Measurements from ENCODE around the gene ENTPD8.

ENTPD8 gene

GRCh38 chr9:137393176-137394150, 47.7 kb downstream of the ENTPD8 start:
- Histone ChIP-seq H3K27me3 (ENCODE audit: insufficient read depth, insufficient read length) (no peaks in the 10 kb centered on the region), H3K9ac (ENCODE audit: insufficient read length, low read depth) (no peak overlapping the region), H3K9me3 (ENCODE audit: insufficient read depth, low read length) (no peaks in the 10 kb centered on the region), H3K4me3 (ENCODE audit: insufficient read length, low read depth) (no peak overlapping the region), H3K36me3 (ENCODE audit: insufficient read depth, insufficient read length, low read length) (peaks cover 3% of the 10 kb centered on the region), H3K4me1 (ENCODE audit: insufficient read depth, insufficient read length) (peaks cover 14% of the 10 kb centered on the region)
- TF ChIP-seq SUZ12 (IDR thresholded peaks at IDR 0.05; ENCODE audit: extremely low read depth, insufficient read depth, insufficient read length) (no peak), YY1 (IDR thresholded peaks at IDR 0.05; ENCODE audit: insufficient read depth, insufficient read length) (no peak), ZNF274 (IDR thresholded peaks at IDR 0.05; ENCODE audit: low read depth, low read length) (no peak)
- DNase-seq (ENCODE audit: low read depth, low spot score): no peak

GRCh38 chr9:137392232-137393007, 48.7 kb downstream of the ENTPD8 start:
- H3K4me1 ChIP-seq (ENCODE audit: insufficient read depth, insufficient read length): peaks cover 14% of the 10 kb centered on the region
- no peaks in the 10 kb centered on the region for H3K9me3 ChIP-seq (ENCODE audit: insufficient read depth, low read length)
- no peak for TF ChIP-seq ZNF274 (IDR thresholded peaks at IDR 0.05; ENCODE audit: low read depth, low read length)
- no peak for TF ChIP-seq YY1 (IDR thresholded peaks at IDR 0.05; ENCODE audit: insufficient read depth, insufficient read length)
- no peak for TF ChIP-seq SUZ12 (IDR thresholded peaks at IDR 0.05; ENCODE audit: extremely low read depth, insufficient read depth, insufficient read length)
- no peak for DNase-seq (ENCODE audit: low read depth, low spot score)
- H3K36me3 ChIP-seq (ENCODE audit: insufficient read depth, insufficient read length, low read length): peaks cover 3% of the 10 kb centered on the region
- H3K9ac ChIP-seq (ENCODE audit: insufficient read length, low read depth): no peak overlapping the region
- no peak overlapping the region for H3K4me3 ChIP-seq (ENCODE audit: insufficient read length, low read depth)
- no peaks in the 10 kb centered on the region for H3K27me3 ChIP-seq (ENCODE audit: insufficient read depth, insufficient read length)

GRCh38 chr9:137391411-137391754, 49.8 kb downstream of the ENTPD8 start:
- Histone ChIP-seq H3K27me3 (ENCODE audit: insufficient read depth, insufficient read length) (no peaks in the 10 kb centered on the region), H3K9ac (ENCODE audit: insufficient read length, low read depth) (no peak overlapping the region), H3K36me3 (ENCODE audit: insufficient read depth, insufficient read length, low read length) (peaks cover 3% of the 10 kb centered on the region), H3K4me3 (ENCODE audit: insufficient read length, low read depth) (no peak overlapping the region), H3K4me1 (ENCODE audit: insufficient read depth, insufficient read length) (peaks cover 10% of the 10 kb centered on the region), H3K9me3 (ENCODE audit: insufficient read depth, low read length) (no peaks in the 10 kb centered on the region)
- no peak for DNase-seq (ENCODE audit: low read depth, low spot score)
- no peak for TF ChIP-seq YY1 (IDR thresholded peaks at IDR 0.05; ENCODE audit: insufficient read depth, insufficient read length)
- TF ChIP-seq SUZ12 (IDR thresholded peaks at IDR 0.05; ENCODE audit: extremely low read depth, insufficient read depth, insufficient read length): no peak
- TF ChIP-seq ZNF274 (IDR thresholded peaks at IDR 0.05; ENCODE audit: low read depth, low read length): no peak

- peaks cover 3% of the 10 kb centered on the region for H3K36me3 ChIP-seq (ENCODE audit: insufficient read depth, insufficient read length, low read length)
- H3K27me3 ChIP-seq (ENCODE audit: insufficient read depth, insufficient read length): no peaks in the 10 kb centered on the region
- no peak overlapping the region for H3K9ac ChIP-seq (ENCODE audit: insufficient read length, low read depth)
- H3K4me3 ChIP-seq (ENCODE audit: insufficient read length, low read depth): no peak overlapping the region
- no peak for DNase-seq (ENCODE audit: low read depth, low spot score)
- TF ChIP-seq ZNF274 (IDR thresholded peaks at IDR 0.05; ENCODE audit: low read depth, low read length) (no peak), YY1 (IDR thresholded peaks at IDR 0.05; ENCODE audit: insufficient read depth, insufficient read length) (no peak), SUZ12 (IDR thresholded peaks at IDR 0.05; ENCODE audit: extremely low read depth, insufficient read depth, insufficient read length) (no peak)
- H3K9me3 ChIP-seq (ENCODE audit: insufficient read depth, low read length): no peaks in the 10 kb centered on the region
- peaks cover 7% of the 10 kb centered on the region for H3K4me1 ChIP-seq (ENCODE audit: insufficient read depth, insufficient read length)
Measured at GRCh38 chr9:137390553-137391410, 50.4 kb downstream of the ENTPD8 start.

- H3K4me3 ChIP-seq (ENCODE audit: insufficient read length, low read depth): no peak overlapping the region
- H3K9me3 ChIP-seq (ENCODE audit: insufficient read depth, low read length): no peaks in the 10 kb centered on the region
- no peak overlapping the region for H3K9ac ChIP-seq (ENCODE audit: insufficient read length, low read depth)
- TF ChIP-seq YY1 (IDR thresholded peaks at IDR 0.05; ENCODE audit: insufficient read depth, insufficient read length) (no peak), SUZ12 (IDR thresholded peaks at IDR 0.05; ENCODE audit: extremely low read depth, insufficient read depth, insufficient read length) (no peak), ZNF274 (IDR thresholded peaks at IDR 0.05; ENCODE audit: low read depth, low read length) (no peak)
- peaks cover 7% of the 10 kb centered on the region for H3K4me1 ChIP-seq (ENCODE audit: insufficient read depth, insufficient read length)
- no peak for DNase-seq (ENCODE audit: low read depth, low spot score)
- H3K36me3 ChIP-seq (ENCODE audit: insufficient read depth, insufficient read length, low read length): peaks cover 3% of the 10 kb centered on the region
- no peaks in the 10 kb centered on the region for H3K27me3 ChIP-seq (ENCODE audit: insufficient read depth, insufficient read length)
Measured at GRCh38 chr9:137389428-137389746, 51.8 kb downstream of the ENTPD8 start.

GRCh38 chr9:137388589-137389427, 52.3 kb downstream of the ENTPD8 start:
- Histone ChIP-seq H3K27me3 (ENCODE audit: insufficient read depth, insufficient read length) (no peaks in the 10 kb centered on the region), H3K9me3 (ENCODE audit: insufficient read depth, low read length) (no peaks in the 10 kb centered on the region), H3K4me3 (ENCODE audit: insufficient read length, low read depth) (no peak overlapping the region), H3K36me3 (ENCODE audit: insufficient read depth, insufficient read length, low read length) (peaks cover 3% of the 10 kb centered on the region), H3K4me1 (ENCODE audit: insufficient read depth, insufficient read length) (peaks cover 7% of the 10 kb centered on the region), H3K9ac (ENCODE audit: insufficient read length, low read depth) (no peak overlapping the region)
- no peak for TF ChIP-seq YY1 (IDR thresholded peaks at IDR 0.05; ENCODE audit: insufficient read depth, insufficient read length)
- TF ChIP-seq ZNF274 (IDR thresholded peaks at IDR 0.05; ENCODE audit: low read depth, low read length): no peak
- TF ChIP-seq SUZ12 (IDR thresholded peaks at IDR 0.05; ENCODE audit: extremely low read depth, insufficient read depth, insufficient read length): no peak
- DNase-seq (ENCODE audit: low read depth, low spot score): no peak
